IMR-90 (cell line): ENCODE data around the gene PLCXD1. TPM values are rescaled to one million over a fixed set of nuclear protein-coding genes. Genes with fewer than 3 reads are reported as not detected.

Experiments used
- ATAC-seq: fragments of 200-7000 bp; cut with Tn5 transposase; 2 replicates; pipeline ENCODE4 v1.9.1; 2020; ENCODE audit warnings: low read depth, mild to moderate bottlenecking, moderate library complexity
- BruUV-seq: library from RNA; stranded (reverse); fragments of 400-500 nt; replicated peaks from 2 replicates; lab custom pipeline; 2021; lab: Mats Ljungman, UMichigan
- CTCF ChIA-PET: fragments of 300-600 bp; formaldehyde crosslinking; extraction: SDS; loops from one replicate; lab custom pipeline; 2021; ENCODE audit warnings: antibody characterized with exemption; lab: Yijun Ruan, JAX
- POLR2A ChIA-PET: fragments of 300-600 bp; sonication (Branson Sonifier 250); formaldehyde crosslinking; loops from one replicate; lab custom pipeline; 2022; ENCODE audit warnings: antibody characterized with exemption; ENCODE audit not compliant: unreplicated experiment; lab: Charles Lee
- DNase-seq: peaks from one replicate; pipeline ENCODE4 v3.0.0; 2013
- H2AFZ ChIP-seq: replicated peaks from 2 replicates; pipeline ENCODE3; 2013; ENCODE audit warnings: low read length, mild to moderate bottlenecking; ENCODE audit not compliant: poor library complexity
- H2AK5ac ChIP-seq: 2 replicates; pipeline ENCODE4 v1.6.1; 2013; ENCODE audit warnings: low read depth, low read length, inconsistent platforms
- H2AK9ac ChIP-seq: replicated peaks from 2 replicates; pipeline ENCODE3; 2013; ENCODE audit warnings: mild to moderate bottlenecking, low read depth, low read length, moderate library complexity; ENCODE audit not compliant: poor library complexity
- H2BK120ac ChIP-seq: 2 replicates; pipeline ENCODE4 v1.6.1; 2013; ENCODE audit warnings: low read depth, low read length, inconsistent platforms
- H2BK15ac ChIP-seq: 3 replicates; pipeline ENCODE4 v1.6.1; 2013; ENCODE audit warnings: low read depth, low read length, inconsistent platforms
- H2BK20ac ChIP-seq: 2 replicates; pipeline ENCODE4 v1.6.1; 2013; ENCODE audit warnings: low read depth, mild to moderate bottlenecking, inconsistent platforms, low read length, moderate library complexity
- H2BK5ac ChIP-seq: 2 replicates; pipeline ENCODE4 v1.6.1; 2013; ENCODE audit warnings: mild to moderate bottlenecking, low read depth, low read length, inconsistent platforms; ENCODE audit not compliant: poor library complexity, severe bottlenecking
- H3K14ac ChIP-seq: replicated peaks from 2 replicates; pipeline ENCODE4 v1.6.1; 2013; ENCODE audit warnings: low read depth, low read length, inconsistent platforms
- H3K18ac ChIP-seq: 2 replicates; pipeline ENCODE4 v1.6.1; 2013; ENCODE audit warnings: low read depth, low read length, control low read depth
- H3K23ac ChIP-seq: 2 replicates; pipeline ENCODE4 v1.6.1; 2013; ENCODE audit warnings: low read depth, low read length, inconsistent platforms
- H3K27ac ChIP-seq: 2 replicates; pipeline ENCODE4 v1.5.1; 2013; ENCODE audit warnings: mild to moderate bottlenecking, control low read depth, low read length; ENCODE audit not compliant: insufficient read depth
- H3K27me3 ChIP-seq: 2 replicates; pipeline ENCODE4 v1.6.1; 2013; ENCODE audit warnings: low read length; ENCODE audit not compliant: control insufficient read depth, insufficient read depth
- H3K36me3 ChIP-seq: 2 replicates; pipeline ENCODE4 v1.6.1; 2013; ENCODE audit warnings: low read length, mixed read lengths; ENCODE audit not compliant: control insufficient read depth, insufficient read depth
- H3K4ac ChIP-seq: 2 replicates; pipeline ENCODE4 v1.6.1; 2013; ENCODE audit warnings: low read depth, low read length, inconsistent platforms
- H3K4me1 ChIP-seq: 2 replicates; pipeline ENCODE4 v1.6.1; 2013; ENCODE audit warnings: low read length, mixed read lengths; ENCODE audit not compliant: control insufficient read depth, insufficient read depth
- H3K4me2 ChIP-seq: 2 replicates; pipeline ENCODE4 v1.6.1; 2013; ENCODE audit warnings: low read depth, mild to moderate bottlenecking, control low read depth, low read length, moderate library complexity
- H3K4me3 ChIP-seq: 2 replicates; pipeline ENCODE4 v1.5.1; 2013; ENCODE audit warnings: low read depth, mild to moderate bottlenecking, control low read depth, low read length, moderate library complexity; ENCODE audit not compliant: insufficient read depth
- H3K56ac ChIP-seq: 2 replicates; pipeline ENCODE4 v1.6.1; 2013; ENCODE audit warnings: low read length, inconsistent platforms; ENCODE audit not compliant: insufficient read depth; ENCODE audit errors: extremely low read depth
- H3K79me1 ChIP-seq, 2 experiments: 2 replicates each; pipeline ENCODE4 v1.6.1; 2013; ENCODE audit warnings: low read length in 2 of 2, inconsistent platforms in 1 of 2, low read depth in 1 of 2
- H3K9ac ChIP-seq: 2 replicates; pipeline ENCODE4 v1.6.1; 2013; ENCODE audit warnings: low read depth, low read length, control low read depth
- H3K9me1 ChIP-seq: 2 replicates; pipeline ENCODE4 v1.6.1; 2013; ENCODE audit warnings: low read length, inconsistent platforms; ENCODE audit not compliant: insufficient read depth
- H3K9me3 ChIP-seq: 2 replicates; pipeline ENCODE4 v1.6.1; 2013; ENCODE audit warnings: low read length; ENCODE audit not compliant: control insufficient read depth, insufficient read depth
- H4K20me1 ChIP-seq: 2 replicates; pipeline ENCODE4 v1.6.1; 2013; ENCODE audit warnings: low read length, inconsistent platforms; ENCODE audit not compliant: insufficient read depth
- H4K5ac ChIP-seq: 2 replicates; pipeline ENCODE4 v1.6.1; 2013; ENCODE audit warnings: mild to moderate bottlenecking, low read depth, low read length, control low read depth
- H4K8ac ChIP-seq, 2 experiments: 2 replicates each; pipeline ENCODE4 v1.6.1; 2013; ENCODE audit warnings: low read depth in 2 of 2, low read length in 2 of 2, control low read depth in 1 of 2, inconsistent platforms in 1 of 2
- H4K91ac ChIP-seq: 2 replicates; pipeline ENCODE4 v1.6.1; 2013; ENCODE audit warnings: low read depth, low read length, inconsistent platforms; ENCODE audit not compliant: insufficient read depth
- CEBPB ChIP-seq: IDR thresholded peaks from 2 replicates; pipeline ENCODE4 v1.6.1; 2012; ENCODE audit warnings: low read depth, low read length, improper control_type of control experiment
- CHD1 ChIP-seq: IDR thresholded peaks from 2 replicates; pipeline ENCODE4 v1.6.1; 2012; ENCODE audit warnings: low read depth, low read length, improper control_type of control experiment
- CTCF ChIP-seq: conservative IDR thresholded peaks from 2 replicates; pipeline ENCODE4 v1.5.1; 2012; ENCODE audit warnings: mild to moderate bottlenecking, low read depth, low read length, improper control_type of control experiment
- ELK1 ChIP-seq: fragments of 150-350 bp; IDR thresholded peaks from 2 replicates; pipeline ENCODE4 v1.6.1; 2016; ENCODE audit warnings: low read depth, mild to moderate bottlenecking, low read length, moderate library complexity, borderline replicate concordance
- FOS ChIP-seq: fragments of 150-350 bp; IDR thresholded peaks from 2 replicates; pipeline ENCODE4 v1.6.1; 2016; ENCODE audit warnings: low read depth, low read length
- MAFK ChIP-seq: IDR thresholded peaks from 2 replicates; pipeline ENCODE4 v1.6.1; 2012; ENCODE audit warnings: low read depth, low read length, improper control_type of control experiment
- MAZ ChIP-seq: IDR thresholded peaks from 2 replicates; pipeline ENCODE4 v1.6.1; 2012; ENCODE audit warnings: low read depth, mild to moderate bottlenecking, low read length, improper control_type of control experiment, moderate library complexity, borderline replicate concordance
- MXI1 ChIP-seq: IDR thresholded peaks from 2 replicates; pipeline ENCODE4 v1.6.1; 2012; ENCODE audit warnings: low read depth, mild to moderate bottlenecking, low read length, moderate library complexity, borderline replicate concordance
- NFE2L2 ChIP-seq: fragments of 150-350 bp; IDR thresholded peaks from 2 replicates; pipeline ENCODE4 v1.6.1; 2016; ENCODE audit warnings: low read depth, mild to moderate bottlenecking, low read length
- RAD21 ChIP-seq: IDR thresholded peaks from 2 replicates; pipeline ENCODE4 v1.6.1; 2012; ENCODE audit warnings: low read length, improper control_type of control experiment
- RFX5 ChIP-seq: IDR thresholded peaks from 2 replicates; pipeline ENCODE4 v1.8.0; 2012; ENCODE audit warnings: low read depth, mild to moderate bottlenecking, low read length, moderate library complexity
- USF2 ChIP-seq: fragments of 150-350 bp; IDR thresholded peaks from 2 replicates; pipeline ENCODE4 v1.6.1; 2017; ENCODE audit warnings: mild to moderate bottlenecking, antibody characterized with exemption, low read length, low read depth
- WGBS, 2 experiments: methylation state at CpG; one replicate each; pipeline versions ENCODE4 v1.1.5 to v1.1.7; 2013; ENCODE audit warnings: missing lambda C conversion rate in 2 of 2; ENCODE audit not compliant: insufficient read length in 1 of 2; ENCODE audit errors: extremely low coverage in 2 of 2; 5-methylcytosine and 5-hydroxymethylcytosine counted together
- dilution Hi-C: fragments of 300-500 bp; cut with HindIII; formaldehyde crosslinking; loops from one replicate; pipeline ENCODE4 v1.14.3; 2018; ENCODE audit warnings: low sequenced_read_pairs; ENCODE audit not compliant: unreplicated experiment
- in situ Hi-C: fragments of 300-500 bp; cut with MboI; formaldehyde crosslinking; loops from 3 replicates; pipeline ENCODE4 v1.14.3; 2019; ENCODE audit warnings: low sequenced_read_pairs, inconsistent platforms, mixed read lengths
- intact Hi-C: fragments of 100-400 bp; cut with micrococcal nuclease; formaldehyde crosslinking; loops from 2 replicates; pipeline ENCODE4 v1.10.0; 2022
- polyA plus RNA-seq, 3 experiments: library from polyadenylated mRNA; depleted of rRNA; stranded (reverse); fragments of >200 nt; gene quantifications; 2 replicates each; pipeline ENCODE4 v1.2.3, GENCODE V29; 2012; ENCODE audit warnings: low replicate concordance in 1 of 3
- total RNA-seq: library from RNA; depleted of rRNA; stranded (reverse); fragments of >200 nt; gene quantifications from 2 replicates; pipeline ENCODE4 v1.2.3, GENCODE V29; 2012

The PLCXD1 gene
- total and polyA plus RNA-seq, 2 of the 4 experiments (the other 2 are of a cell fraction), result 16.7 to 17.7 TPM

- no peak for TF ChIP-seq ELK1
Measured at GRCh38 chrX:308821-309520, 27.8 kb downstream of the PLCXD1 start (continued).

- Histone ChIP-seq H2AK9ac (no peak overlapping the region), H3K9ac (no peak overlapping the region), H3K4ac (no peak overlapping the region), H4K5ac (no peak overlapping the region), H3K36me3 (peaks cover 65% of the 10 kb centered on the region), H3K4me3 (no peak overlapping the region), H3K18ac (no peak overlapping the region), H2BK20ac (no peak overlapping the region), H3K9me1 (no peaks in the 10 kb centered on the region; the same call in 1 of the 2 replicates), H4K8ac (no peak overlapping the region), H3K4me2 (no peak overlapping the region), H3K56ac (no peak overlapping the region), H3K4me1 (no peaks in the 10 kb centered on the region), H3K79me1 (no peaks in the 10 kb centered on the region; a peak in 1 of 4 replicates), H3K14ac (no peak overlapping the region), H3K27ac (no peak overlapping the region), H4K91ac (no peak overlapping the region), H3K27me3 (no peaks in the 10 kb centered on the region), H3K9me3 (no peaks in the 10 kb centered on the region), H4K20me1 (no peaks in the 10 kb centered on the region), H2BK120ac (no peak overlapping the region), H2BK5ac (no peak overlapping the region), H2BK15ac (no peak overlapping the region), H2AK5ac (no peak overlapping the region), H3K23ac (no peak overlapping the region), H2AFZ (no peak overlapping the region)
- BruUV-seq, result no TSS peak
- dilution Hi-C loops, result no loop called here
- intact Hi-C loops, result no loop called here
- in situ Hi-C loops, result no loop called here
- DNase-seq, result no peak
- WGBS, 2 experiments, result 96% methylated on average over 17 of the region's 25 CpGs; no CpG with 5 or more reads in 1 of the 2 experiments
- CTCF ChIA-PET, result no interaction called here
- ATAC-seq, result no peak
- POLR2A ChIA-PET, result no interaction called here
- TF ChIP-seq MAFK (no peak), CTCF (no peak), RFX5 (no peak), FOS (no peak), CHD1 (no peak), MXI1 (no peak), USF2 (no peak), NFE2L2 (no peak), MAZ (no peak), RAD21 (no peak), CEBPB (no peak)
Measured at GRCh38 chrX:310621-311155, 29.5 kb downstream of the PLCXD1 start.
